ENCODE results near the gene ACOT11.

- TF ChIP-seq POLR2A (IDR thresholded peaks at IDR 0.05; ENCODE audit: low read depth, low read length) (no peak), EZH2 (IDR thresholded peaks at IDR 0.05; ENCODE audit: borderline replicate concordance, control insufficient read depth, low read depth, low read length) (no peak), SP1 (IDR thresholded peaks at IDR 0.05; ENCODE audit: low read depth, low read length) (no peak)
- TF ChIP-seq, protein P1, sequence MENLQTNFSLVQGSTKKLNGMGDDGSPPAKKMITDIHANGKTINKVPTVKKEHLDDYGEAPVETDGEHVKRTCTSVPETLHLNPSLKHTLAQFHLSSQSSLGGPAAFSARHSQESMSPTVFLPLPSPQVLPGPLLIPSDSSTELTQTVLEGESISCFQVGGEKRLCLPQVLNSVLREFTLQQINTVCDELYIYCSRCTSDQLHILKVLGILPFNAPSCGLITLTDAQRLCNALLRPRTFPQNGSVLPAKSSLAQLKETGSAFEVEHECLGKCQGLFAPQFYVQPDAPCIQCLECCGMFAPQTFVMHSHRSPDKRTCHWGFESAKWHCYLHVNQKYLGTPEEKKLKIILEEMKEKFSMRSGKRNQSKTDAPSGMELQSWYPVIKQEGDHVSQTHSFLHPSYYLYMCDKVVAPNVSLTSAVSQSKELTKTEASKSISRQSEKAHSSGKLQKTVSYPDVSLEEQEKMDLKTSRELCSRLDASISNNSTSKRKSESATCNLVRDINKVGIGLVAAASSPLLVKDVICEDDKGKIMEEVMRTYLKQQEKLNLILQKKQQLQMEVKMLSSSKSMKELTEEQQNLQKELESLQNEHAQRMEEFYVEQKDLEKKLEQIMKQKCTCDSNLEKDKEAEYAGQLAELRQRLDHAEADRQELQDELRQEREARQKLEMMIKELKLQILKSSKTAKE (IDR thresholded peaks at IDR 0.05; ENCODE audit: low read depth, poor library complexity, severe bottlenecking): no peak
Observed at GRCh38 chr1:54584575-54584974, 36.5 kb downstream of the ACOT11 start.
